DLD1 (cell line): ENCODE results near the gene RASL10B.

Experiments
- in situ Hi-C: cut with HindIII; loops from 2 replicates; pipeline ENCODE4 v1.10.0; 2017; ENCODE audit warnings: low sequenced_read_pairs

Gene RASL10B

GRCh38 chr17:35790841-35791240, 59.4 kb downstream of the RASL10B start:
- in situ Hi-C loops = no loop called here

GRCh38 chr17:35791681-35792350, 60.4 kb downstream of the RASL10B start:
- in situ Hi-C loops = no loop called here
